Hepatocyte (in vitro differentiated cells): ENCODE results near the gene ZNF221. TPM values are rescaled to one million over a fixed set of nuclear protein-coding genes. Genes with fewer than 3 reads are reported as not detected.
"Not testable (repeated sequence)": the region's sequence is repeated elsewhere in the genome, so short reads cannot be mapped to it uniquely, and the experiment has no call there.

Source experiments
- DNase-seq: peaks from one replicate; pipeline ENCODE4 v3.0.0-alpha.2; 2016; ENCODE audit warnings: low spot score
- H2AFZ ChIP-seq: fragments of 200-600 bp; sonication (generic); 2 replicates; pipeline ENCODE4 v1.6.0; 2016; ENCODE audit warnings: antibody characterized with exemption, mild to moderate bottlenecking
- H3K27ac ChIP-seq: fragments of 200-600 bp; sonication (generic); 2 replicates; pipeline ENCODE4 v1.5.1; 2016; ENCODE audit warnings: mild to moderate bottlenecking
- H3K27me3 ChIP-seq: fragments of 200-600 bp; sonication (generic); 2 replicates; pipeline ENCODE4 v1.6.1; 2016
- H3K36me3 ChIP-seq: fragments of 200-600 bp; sonication (generic); replicated peaks from 2 replicates; pipeline ENCODE4 v1.5.1; 2016; ENCODE audit warnings: low read depth; ENCODE audit not compliant: insufficient read depth
- H3K4me1 ChIP-seq: fragments of 200-600 bp; sonication (generic); 2 replicates; pipeline ENCODE4 v1.5.1; 2016; ENCODE audit warnings: mild to moderate bottlenecking, moderate library complexity; ENCODE audit not compliant: insufficient read depth
- H3K4me2 ChIP-seq: fragments of 200-600 bp; sonication (generic); 2 replicates; pipeline ENCODE4 v1.6.0; 2016
- H3K4me3 ChIP-seq: fragments of 200-600 bp; sonication (generic); 2 replicates; pipeline ENCODE4 v1.5.1; 2016; ENCODE audit warnings: mild to moderate bottlenecking
- H3K79me2 ChIP-seq: fragments of 200-600 bp; sonication (generic); 2 replicates; pipeline ENCODE4 v1.6.0; 2017; ENCODE audit warnings: mild to moderate bottlenecking
- H3K9me2 ChIP-seq: fragments of 200-600 bp; sonication (generic); replicated peaks from 2 replicates; pipeline ENCODE4 v1.6.0; 2017; ENCODE audit warnings: mild to moderate bottlenecking; ENCODE audit not compliant: insufficient read depth
- H3K9me3 ChIP-seq: fragments of 200-600 bp; sonication (generic); 2 replicates; pipeline ENCODE4 v1.5.1; 2016; ENCODE audit warnings: low read depth, mild to moderate bottlenecking
- H4K20me1 ChIP-seq: fragments of 200-600 bp; sonication (generic); 2 replicates; pipeline ENCODE4 v1.6.0; 2016; ENCODE audit warnings: mild to moderate bottlenecking; ENCODE audit not compliant: insufficient read depth, poor library complexity, severe bottlenecking
- EZH2 ChIP-seq: fragments of 200-600 bp; sonication (generic); IDR thresholded peaks from 2 replicates; pipeline ENCODE4 v1.6.1; 2016; ENCODE audit warnings: antibody characterized with exemption, mild to moderate bottlenecking, borderline replicate concordance
- EZH2phosphoT487 ChIP-seq: fragments of 200-600 bp; sonication (generic); IDR thresholded peaks from one replicate; pipeline ENCODE4 v1.6.1; 2018; ENCODE audit warnings: antibody characterized with exemption, mild to moderate bottlenecking, low read depth, moderate library complexity; ENCODE audit not compliant: unreplicated experiment, severe bottlenecking
- WGBS: methylation state at CpG from one replicate; pipeline ENCODE4 v1.1.6; 2016; ENCODE audit warnings: low lambda C conversion rate; ENCODE audit errors: missing lambda C conversion rate; 5-methylcytosine and 5-hydroxymethylcytosine counted together
- polyA plus RNA-seq: library from polyadenylated mRNA; unstranded; fragments of >200 nt; fragmentation: Nextera tagmentation; extraction: Ambion mirVana; gene quantifications from 2 replicates; pipeline ENCODE4 v1.2.1, GENCODE V29; 2016
- total RNA-seq: library from RNA; depleted of rRNA; stranded (reverse); fragments of >200 nt; gene quantifications from 2 replicates; pipeline ENCODE4 v1.2.3, GENCODE V29; 2014
- TF ChIP-seq, protein P1 (sequence below): fragments of 200-600 bp; sonication (generic); IDR thresholded peaks from 2 replicates; pipeline ENCODE4 v1.5.1; 2016; ENCODE audit warnings: antibody characterized with exemption, mild to moderate bottlenecking; ENCODE audit not compliant: poor library complexity

The ZNF221 gene
- total and polyA plus RNA-seq, 2 experiments from 2014 or later = 1.1 to 7.1 TPM

DNA sequence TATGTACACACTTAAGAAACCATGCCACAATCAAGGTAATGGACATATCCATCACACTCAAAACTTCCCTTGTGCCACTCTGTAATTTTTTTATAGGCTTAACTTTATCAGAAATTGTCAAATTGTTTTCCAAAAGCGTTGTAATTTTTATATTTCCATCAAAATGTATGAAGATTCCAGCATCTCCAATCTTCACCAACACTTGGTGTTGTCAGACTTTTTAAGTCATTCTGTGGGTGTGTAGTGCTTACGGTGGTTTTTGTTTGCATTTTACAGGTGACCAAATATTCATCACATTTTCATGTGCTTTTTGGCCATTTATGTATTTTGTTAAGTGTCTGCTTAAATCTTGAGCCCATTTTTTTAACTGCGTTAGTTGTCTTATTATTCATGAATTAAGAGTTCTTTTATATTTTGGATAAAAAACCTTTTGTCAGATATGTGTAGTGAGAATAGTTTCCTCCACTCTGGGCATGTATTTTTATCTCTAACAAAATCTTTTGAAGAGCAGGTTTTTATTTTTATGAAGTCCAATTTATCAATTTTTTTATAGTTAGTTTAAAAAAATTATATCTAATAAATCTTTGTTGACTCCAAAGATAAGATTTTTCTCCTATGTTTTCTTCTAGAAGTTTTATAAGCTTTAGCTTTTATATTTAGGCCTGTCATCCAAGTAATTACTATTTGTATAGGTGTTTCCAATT, 11.3 kb upstream of the ZNF221 start:
- 45% methylated on average over 3 of the region's 3 CpGs for WGBS
- Histone ChIP-seq H4K20me1 (no peaks in the 10 kb centered on the region), H3K27me3 (peaks cover 5% of the 10 kb centered on the region), H3K4me3 (no peak overlapping the region), H3K4me1 (no peaks in the 10 kb centered on the region), H3K36me3 (no peaks in the 10 kb centered on the region), H3K9me3 (no peaks in the 10 kb centered on the region), H3K27ac (no peak overlapping the region), H3K4me2 (no peak overlapping the region), H3K79me2 (no peaks in the 10 kb centered on the region), H3K9me2 (no peaks in the 10 kb centered on the region), H2AFZ (no peak overlapping the region)
- no peak for DNase-seq
- no peak for TF ChIP-seq EZH2phosphoT487
- no peak for TF ChIP-seq EZH2
- TF ChIP-seq, protein P1, sequence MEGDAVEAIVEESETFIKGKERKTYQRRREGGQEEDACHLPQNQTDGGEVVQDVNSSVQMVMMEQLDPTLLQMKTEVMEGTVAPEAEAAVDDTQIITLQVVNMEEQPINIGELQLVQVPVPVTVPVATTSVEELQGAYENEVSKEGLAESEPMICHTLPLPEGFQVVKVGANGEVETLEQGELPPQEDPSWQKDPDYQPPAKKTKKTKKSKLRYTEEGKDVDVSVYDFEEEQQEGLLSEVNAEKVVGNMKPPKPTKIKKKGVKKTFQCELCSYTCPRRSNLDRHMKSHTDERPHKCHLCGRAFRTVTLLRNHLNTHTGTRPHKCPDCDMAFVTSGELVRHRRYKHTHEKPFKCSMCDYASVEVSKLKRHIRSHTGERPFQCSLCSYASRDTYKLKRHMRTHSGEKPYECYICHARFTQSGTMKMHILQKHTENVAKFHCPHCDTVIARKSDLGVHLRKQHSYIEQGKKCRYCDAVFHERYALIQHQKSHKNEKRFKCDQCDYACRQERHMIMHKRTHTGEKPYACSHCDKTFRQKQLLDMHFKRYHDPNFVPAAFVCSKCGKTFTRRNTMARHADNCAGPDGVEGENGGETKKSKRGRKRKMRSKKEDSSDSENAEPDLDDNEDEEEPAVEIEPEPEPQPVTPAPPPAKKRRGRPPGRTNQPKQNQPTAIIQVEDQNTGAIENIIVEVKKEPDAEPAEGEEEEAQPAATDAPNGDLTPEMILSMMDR = no peak

- Histone ChIP-seq H3K36me3 (no peaks in the 10 kb centered on the region), H3K27ac (no peak overlapping the region), H3K4me3 (no peak overlapping the region), H2AFZ (no peak overlapping the region), H3K4me2 (no peak overlapping the region), H4K20me1 (no peaks in the 10 kb centered on the region), H3K27me3 (peaks cover 5% of the 10 kb centered on the region), H3K79me2 (no peaks in the 10 kb centered on the region), H3K9me2 (no peaks in the 10 kb centered on the region), H3K4me1 (no peaks in the 10 kb centered on the region), H3K9me3 (no peaks in the 10 kb centered on the region)
- TF ChIP-seq EZH2phosphoT487 = no peak
- TF ChIP-seq EZH2 = no peak
- TF ChIP-seq, protein P1 = no peak
- DNase-seq = no peak
- 80% methylated on average over 4 of the region's 4 CpGs for WGBS
Measured at GRCh38 chr19:43940719-43941118, 10.3 kb upstream of the ZNF221 start.

- Histone ChIP-seq H3K9me3 (no peaks in the 10 kb centered on the region), H3K27ac (no peak overlapping the region), H3K79me2 (no peaks in the 10 kb centered on the region), H3K4me1 (no peaks in the 10 kb centered on the region), H3K9me2 (no peaks in the 10 kb centered on the region), H3K36me3 (no peaks in the 10 kb centered on the region), H4K20me1 (no peaks in the 10 kb centered on the region), H3K4me3 (no peak overlapping the region), H3K27me3 (peaks cover 5% of the 10 kb centered on the region), H3K4me2 (no peak overlapping the region), H2AFZ (no peak overlapping the region)
- DNase-seq = no peak
- TF ChIP-seq EZH2 = no peak
- TF ChIP-seq EZH2phosphoT487 = no peak
- TF ChIP-seq, protein P1 = no peak
- 59% methylated on average over 5 of the region's 5 CpGs for WGBS
Measured at GRCh38 chr19:43941209-43941608, 9.8 kb upstream of the ZNF221 start.

- not testable (repeated sequence) for H3K79me2 ChIP-seq, H3K27ac ChIP-seq, H3K4me2 ChIP-seq, H3K4me3 ChIP-seq, H2AFZ ChIP-seq, H3K9me2 ChIP-seq, H3K36me3 ChIP-seq, H3K4me1 ChIP-seq, DNase-seq, H3K9me3 ChIP-seq, H4K20me1 ChIP-seq, H3K27me3 ChIP-seq
- 0% methylated on average over 1 of the region's 1 CpG for WGBS
Measured at GRCh38 chr19:43947412-43947811, 3.6 kb upstream of the ZNF221 start.

- H3K79me2 ChIP-seq, H3K27me3 ChIP-seq, H3K27ac ChIP-seq, H3K9me2 ChIP-seq, H2AFZ ChIP-seq, DNase-seq, H3K4me3 ChIP-seq, H3K9me3 ChIP-seq, H3K4me1 ChIP-seq, H4K20me1 ChIP-seq, H3K4me2 ChIP-seq, H3K36me3 ChIP-seq: not testable (repeated sequence)
- 76% methylated on average over 2 of the region's 2 CpGs for WGBS
Measured at GRCh38 chr19:43949803-43950202, 1.2 kb upstream of the ZNF221 start.
